ENCODE data around the gene ZNF774.

The ZNF774 gene

GRCh38 chr15:90347431-90348065 is 4.5 kb upstream of the ZNF774 start:
- DNase-seq = peak; percentile 43 to 55

GRCh38 chr15:90348456-90348855 is 3.6 kb upstream of the ZNF774 start:
- DNase-seq = no peak

GRCh38 chr15:90349072-90349471 is 3.0 kb upstream of the ZNF774 start:
- no peak for DNase-seq

- no peak for DNase-seq
Measured at GRCh38 chr15:90349821-90350220, 2.3 kb upstream of the ZNF774 start.

- no peak for DNase-seq
Measured at GRCh38 chr15:90351479-90352106, 491 bp upstream of the ZNF774 start.

- no peak for DNase-seq
Measured at GRCh38 chr15:90354986-90355385, 2.9 kb downstream of the ZNF774 start.

- peak; percentile 47 to 65 for DNase-seq
Measured at GRCh38 chr15:90358124-90359033, 6.3 kb downstream of the ZNF774 start.

- DNase-seq = no peak
Measured at GRCh38 chr15:90360746-90361145, 8.7 kb downstream of the ZNF774 start.

- DNase-seq = peak; percentile 27 to 51
Measured at GRCh38 chr15:90362936-90363212, 10.8 kb downstream of the ZNF774 start.

GRCh38 chr15:90364251-90364650 is 12.2 kb downstream of the ZNF774 start:
- no peak for DNase-seq

GRCh38 chr15:90365414-90366055 is 13.5 kb downstream of the ZNF774 start:
- DNase-seq = no peak

- DNase-seq = peak; percentile 79 to 88
Measured at GRCh38 chr15:90367576-90367975, 15.5 kb downstream of the ZNF774 start.

GRCh38 chr15:90375071-90375470 is 23.0 kb downstream of the ZNF774 start:
- DNase-seq = no peak

GRCh38 chr15:90376789-90377188 is 24.7 kb downstream of the ZNF774 start:
- peak; percentile 32 to 56 for DNase-seq

- no peak for DNase-seq
Measured at GRCh38 chr15:90379263-90379662, 27.2 kb downstream of the ZNF774 start.

- no peak for DNase-seq
Measured at GRCh38 chr15:90381515-90381914, 29.4 kb downstream of the ZNF774 start.

- DNase-seq = peak; percentile 67 to 80
Measured at GRCh38 chr15:90382320-90382719, 30.2 kb downstream of the ZNF774 start.

- no peak for DNase-seq
Measured at GRCh38 chr15:90386221-90386620, 34.1 kb downstream of the ZNF774 start.

GRCh38 chr15:90387534-90388461 is 35.7 kb downstream of the ZNF774 start, which contains the start of gene IQGAP1:
Gene IQGAP1 (plus strand): TSS chr15:90388242. CDS start chr15:90388342, 100 bp downstream.
- peak; percentile 98 for DNase-seq

GRCh38 chr15:90388462-90389380 is 36.6 kb downstream of the ZNF774 start:
- DNase-seq = peak; percentile 78 to 84

- DNase-seq = no peak
Measured at GRCh38 chr15:90389513-90389912, 37.4 kb downstream of the ZNF774 start.

All from inflammatory macrophage (primary cell).